IMR-90 (cell line): Measurements from ENCODE around the gene ACTG2.

ENCODE experiments used
- BHLHE40 ChIP-seq: fragments of 150-350 bp; IDR thresholded peaks from 2 replicates; pipeline ENCODE4 v1.6.1; 2016; ENCODE audit warnings: mild to moderate bottlenecking, low read depth, low read length
- CEBPB ChIP-seq: IDR thresholded peaks from 2 replicates; pipeline ENCODE4 v1.6.1; 2012; ENCODE audit warnings: low read depth, low read length, improper control_type of control experiment
- FOS ChIP-seq: fragments of 150-350 bp; IDR thresholded peaks from 2 replicates; pipeline ENCODE4 v1.6.1; 2016; ENCODE audit warnings: low read depth, low read length
- MAZ ChIP-seq: IDR thresholded peaks from 2 replicates; pipeline ENCODE4 v1.6.1; 2012; ENCODE audit warnings: low read depth, mild to moderate bottlenecking, low read length, improper control_type of control experiment, moderate library complexity, borderline replicate concordance
- NFE2L2 ChIP-seq: fragments of 150-350 bp; IDR thresholded peaks from 2 replicates; pipeline ENCODE4 v1.6.1; 2016; ENCODE audit warnings: low read depth, mild to moderate bottlenecking, low read length
- POLR2A ChIP-seq: IDR thresholded peaks from 2 replicates; pipeline ENCODE4 v1.6.1; 2012; ENCODE audit warnings: mild to moderate bottlenecking, low read depth, low read length
- RAD21 ChIP-seq: IDR thresholded peaks from 2 replicates; pipeline ENCODE4 v1.6.1; 2012; ENCODE audit warnings: low read length, improper control_type of control experiment
- RCOR1 ChIP-seq: IDR thresholded peaks from 2 replicates; pipeline ENCODE4 v1.6.1; 2012; ENCODE audit warnings: mild to moderate bottlenecking, low read length, improper control_type of control experiment; ENCODE audit not compliant: insufficient replicate concordance
- RFX5 ChIP-seq: IDR thresholded peaks from 2 replicates; pipeline ENCODE4 v1.8.0; 2012; ENCODE audit warnings: low read depth, mild to moderate bottlenecking, low read length, moderate library complexity
- SMC3 ChIP-seq: fragments of 150-350 bp; IDR thresholded peaks from 2 replicates; pipeline ENCODE4 v1.6.1; 2016; ENCODE audit warnings: low read depth, mild to moderate bottlenecking, antibody characterized with exemption, low read length, moderate library complexity
- TF ChIP-seq, protein P1 (sequence below): conservative IDR thresholded peaks from 2 replicates; pipeline ENCODE4 v1.5.1; 2012; ENCODE audit warnings: mild to moderate bottlenecking, low read depth, low read length, improper control_type of control experiment
- TF ChIP-seq, protein P2 (sequence below): fragments of 150-350 bp; IDR thresholded peaks from 2 replicates; pipeline ENCODE4 v1.6.1; 2017; ENCODE audit warnings: mild to moderate bottlenecking, antibody characterized with exemption, low read length, low read depth

DNA sequence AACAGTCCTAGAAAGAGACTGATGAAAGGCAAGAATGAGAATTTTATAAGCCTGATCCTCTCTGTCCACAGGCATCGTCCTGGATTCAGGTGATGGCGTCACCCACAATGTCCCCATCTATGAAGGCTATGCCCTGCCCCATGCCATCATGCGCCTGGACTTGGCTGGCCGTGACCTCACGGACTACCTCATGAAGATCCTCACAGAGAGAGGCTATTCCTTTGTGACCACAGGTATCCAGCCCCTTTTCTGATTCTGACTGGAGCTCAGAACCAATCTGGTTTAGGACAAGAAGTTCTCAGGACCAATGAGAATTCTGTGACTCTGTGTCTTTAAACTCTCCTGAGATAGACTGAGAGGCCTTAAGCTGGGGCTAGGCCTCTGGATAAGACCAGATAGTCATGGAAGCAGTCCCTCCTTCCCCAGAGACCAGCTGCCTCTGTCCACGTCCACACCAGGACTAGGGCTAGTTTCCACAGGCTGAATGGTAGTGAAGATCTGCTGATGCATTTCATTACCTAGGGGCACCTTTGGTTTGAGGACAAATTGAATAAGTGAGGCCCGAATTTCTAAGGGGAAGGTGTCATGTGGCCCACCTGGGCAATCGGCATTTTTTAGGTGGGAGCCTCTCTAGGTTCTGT, 20.7 kb downstream of the ACTG2 start:
- TF ChIP-seq, protein P1, sequence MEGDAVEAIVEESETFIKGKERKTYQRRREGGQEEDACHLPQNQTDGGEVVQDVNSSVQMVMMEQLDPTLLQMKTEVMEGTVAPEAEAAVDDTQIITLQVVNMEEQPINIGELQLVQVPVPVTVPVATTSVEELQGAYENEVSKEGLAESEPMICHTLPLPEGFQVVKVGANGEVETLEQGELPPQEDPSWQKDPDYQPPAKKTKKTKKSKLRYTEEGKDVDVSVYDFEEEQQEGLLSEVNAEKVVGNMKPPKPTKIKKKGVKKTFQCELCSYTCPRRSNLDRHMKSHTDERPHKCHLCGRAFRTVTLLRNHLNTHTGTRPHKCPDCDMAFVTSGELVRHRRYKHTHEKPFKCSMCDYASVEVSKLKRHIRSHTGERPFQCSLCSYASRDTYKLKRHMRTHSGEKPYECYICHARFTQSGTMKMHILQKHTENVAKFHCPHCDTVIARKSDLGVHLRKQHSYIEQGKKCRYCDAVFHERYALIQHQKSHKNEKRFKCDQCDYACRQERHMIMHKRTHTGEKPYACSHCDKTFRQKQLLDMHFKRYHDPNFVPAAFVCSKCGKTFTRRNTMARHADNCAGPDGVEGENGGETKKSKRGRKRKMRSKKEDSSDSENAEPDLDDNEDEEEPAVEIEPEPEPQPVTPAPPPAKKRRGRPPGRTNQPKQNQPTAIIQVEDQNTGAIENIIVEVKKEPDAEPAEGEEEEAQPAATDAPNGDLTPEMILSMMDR, result no peak
- TF ChIP-seq RFX5 (no peak), FOS (no peak), POLR2A (no peak), CEBPB (no peak), RAD21 (no peak), RCOR1 (no peak), BHLHE40 (no peak), SMC3 (no peak), MAZ (no peak), NFE2L2 (no peak)
- TF ChIP-seq, protein P2, sequence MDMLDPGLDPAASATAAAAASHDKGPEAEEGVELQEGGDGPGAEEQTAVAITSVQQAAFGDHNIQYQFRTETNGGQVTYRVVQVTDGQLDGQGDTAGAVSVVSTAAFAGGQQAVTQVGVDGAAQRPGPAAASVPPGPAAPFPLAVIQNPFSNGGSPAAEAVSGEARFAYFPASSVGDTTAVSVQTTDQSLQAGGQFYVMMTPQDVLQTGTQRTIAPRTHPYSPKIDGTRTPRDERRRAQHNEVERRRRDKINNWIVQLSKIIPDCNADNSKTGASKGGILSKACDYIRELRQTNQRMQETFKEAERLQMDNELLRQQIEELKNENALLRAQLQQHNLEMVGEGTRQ, result no peak
